ENCODE measurements around the gene SIGLEC10.

Gene SIGLEC10

DNA sequence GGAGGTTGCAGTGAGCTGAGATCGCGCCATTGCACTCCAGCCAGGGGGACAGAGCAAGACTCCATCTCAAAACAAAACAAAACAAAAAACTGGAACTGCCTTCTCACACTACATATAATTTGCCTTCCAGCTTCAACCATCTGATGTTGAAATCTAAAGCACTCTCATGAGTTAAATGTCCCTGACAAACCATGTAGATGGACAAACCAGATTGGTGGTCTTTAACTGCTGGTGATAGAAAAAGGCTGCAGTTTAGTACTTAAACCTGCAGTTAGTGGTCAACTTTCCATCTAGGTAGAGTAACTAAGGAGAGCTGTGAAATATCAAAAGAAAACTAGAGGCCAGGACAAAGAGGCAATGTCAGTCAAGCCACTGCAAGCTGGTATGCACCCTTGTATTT lies 21.3 kb downstream of the SIGLEC10 start:
- Histone ChIP-seq H3K27ac (ENCODE audit: low read depth in 2 of 2, low read length in 2 of 2) (no peak overlapping the region), H3K4me3 (ENCODE audit: low read length in 2 of 2) (no peak overlapping the region), H3K36me3 (ENCODE audit: control insufficient read depth in 2 of 2, insufficient read depth in 2 of 2, low read length in 2 of 2) (no peaks in the 10 kb centered on the region), H3K9ac (ENCODE audit: low read depth in 1 of 2, low read length in 2 of 2) (no peak overlapping the region), H3K4me1 (ENCODE audit: control insufficient read depth in 2 of 2, insufficient read depth in 2 of 2, low read length in 2 of 2) (peaks cover 6 to 7% of the 10 kb centered on the region in 2 donors), H3K27me3 (ENCODE audit: control insufficient read depth in 2 of 2, insufficient read depth in 2 of 2, low read length in 2 of 2) (no peaks in the 10 kb centered on the region), H3K9me3 (ENCODE audit: control insufficient read depth in 2 of 2, low read length in 2 of 2) (no peaks in the 10 kb centered on the region)

GRCh38 chr19:51394050-51394836 lies 23.2 kb downstream of the SIGLEC10 start:
- Histone ChIP-seq H3K4me3 (ENCODE audit: low read length in 2 of 2) (peak overlapping the region; percentile 63 to 81), H3K27ac (ENCODE audit: low read depth in 2 of 2, low read length in 2 of 2) (peak overlapping the region; percentile 59 to 76), H3K36me3 (ENCODE audit: control insufficient read depth in 2 of 2, insufficient read depth in 2 of 2, low read length in 2 of 2) (no peaks in the 10 kb centered on the region), H3K9ac (ENCODE audit: low read depth in 1 of 2, low read length in 2 of 2) (peak overlapping the region; percentile 54 to 67), H3K27me3 (ENCODE audit: control insufficient read depth in 2 of 2, insufficient read depth in 2 of 2, low read length in 2 of 2) (no peaks in the 10 kb centered on the region), H3K4me1 (ENCODE audit: control insufficient read depth in 2 of 2, insufficient read depth in 2 of 2, low read length in 2 of 2) (peaks cover 6 to 7% of the 10 kb centered on the region in 2 donors), H3K9me3 (ENCODE audit: control insufficient read depth in 2 of 2, low read length in 2 of 2) (no peaks in the 10 kb centered on the region)

DNA sequence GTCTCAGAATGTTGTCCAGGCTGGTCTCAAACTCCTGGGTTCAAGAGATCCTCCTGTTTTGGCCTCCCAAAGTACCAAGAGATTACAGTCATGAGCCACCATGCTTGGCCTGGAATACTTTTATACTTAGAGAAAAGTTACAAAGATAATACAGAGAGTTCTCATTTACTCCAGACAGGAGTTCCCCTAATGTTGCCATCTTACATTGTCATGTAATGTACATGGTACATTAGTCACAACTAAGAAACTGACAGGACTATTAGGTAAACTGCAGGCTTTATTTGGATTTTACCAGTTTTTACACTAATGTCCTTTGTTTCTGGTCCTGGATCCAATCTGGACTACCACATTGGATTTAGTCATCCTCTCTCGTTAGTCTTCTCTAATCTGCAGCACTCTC lies 24.7 kb downstream of the SIGLEC10 start:
- Histone ChIP-seq H3K9ac (ENCODE audit: low read depth in 1 of 2, low read length in 2 of 2) (no peak overlapping the region), H3K27ac (ENCODE audit: low read depth in 2 of 2, low read length in 2 of 2) (no peak overlapping the region), H3K27me3 (ENCODE audit: control insufficient read depth in 2 of 2, insufficient read depth in 2 of 2, low read length in 2 of 2) (no peaks in the 10 kb centered on the region), H3K4me1 (ENCODE audit: control insufficient read depth in 2 of 2, insufficient read depth in 2 of 2, low read length in 2 of 2) (peaks cover 6 to 7% of the 10 kb centered on the region in 2 donors), H3K36me3 (ENCODE audit: control insufficient read depth in 2 of 2, insufficient read depth in 2 of 2, low read length in 2 of 2) (no peaks in the 10 kb centered on the region), H3K4me3 (ENCODE audit: low read length in 2 of 2) (no peak overlapping the region), H3K9me3 (ENCODE audit: control insufficient read depth in 2 of 2, low read length in 2 of 2) (no peaks in the 10 kb centered on the region)

GRCh38 chr19:51391073-51391611 lies 26.3 kb downstream of the SIGLEC10 start:
- Histone ChIP-seq H3K9me3 (ENCODE audit: control insufficient read depth in 2 of 2, low read length in 2 of 2) (no peaks in the 10 kb centered on the region), H3K27me3 (ENCODE audit: control insufficient read depth in 2 of 2, insufficient read depth in 2 of 2, low read length in 2 of 2) (no peaks in the 10 kb centered on the region), H3K9ac (ENCODE audit: low read depth in 1 of 2, low read length in 2 of 2) (no peak overlapping the region), H3K4me1 (ENCODE audit: control insufficient read depth in 2 of 2, insufficient read depth in 2 of 2, low read length in 2 of 2) (peaks cover 6 to 7% of the 10 kb centered on the region in 2 donors), H3K4me3 (ENCODE audit: low read length in 2 of 2) (no peak overlapping the region), H3K27ac (ENCODE audit: low read depth in 2 of 2, low read length in 2 of 2) (no peak overlapping the region), H3K36me3 (ENCODE audit: control insufficient read depth in 2 of 2, insufficient read depth in 2 of 2, low read length in 2 of 2) (no peaks in the 10 kb centered on the region)

DNA sequence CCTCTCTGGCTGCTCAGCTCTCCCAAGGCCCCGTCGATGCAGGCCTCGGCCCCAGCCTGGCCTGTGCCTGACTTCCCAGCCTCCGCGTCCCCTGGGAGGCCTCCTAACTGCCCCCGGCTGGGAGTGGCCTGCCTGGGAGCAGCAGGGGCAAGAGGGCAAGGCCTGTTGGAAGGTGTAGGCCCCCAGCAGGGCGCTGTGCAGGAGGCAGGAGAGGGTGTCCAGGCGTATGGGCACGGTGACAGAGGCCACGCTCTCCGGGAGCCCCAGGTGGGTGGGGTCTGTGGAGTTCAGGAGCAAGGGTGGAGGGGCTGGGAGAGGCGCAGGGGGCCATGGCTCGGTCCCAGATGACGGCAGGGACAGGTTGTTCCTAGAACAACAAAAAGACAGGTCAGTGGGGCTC lies 28.3 kb downstream of the SIGLEC10 start:
- H3K27ac ChIP-seq (ENCODE audit: low read depth in 2 of 2, low read length in 2 of 2): no peak overlapping the region
- no peak overlapping the region for H3K9ac ChIP-seq (ENCODE audit: low read depth in 1 of 2, low read length in 2 of 2)
- H3K36me3 ChIP-seq (ENCODE audit: control insufficient read depth in 2 of 2, insufficient read depth in 2 of 2, low read length in 2 of 2): no peaks in the 10 kb centered on the region
- H3K27me3 ChIP-seq (ENCODE audit: control insufficient read depth in 2 of 2, insufficient read depth in 2 of 2, low read length in 2 of 2): peaks cover 0 to 2% of the 10 kb centered on the region in 2 donors
- no peaks in the 10 kb centered on the region for H3K9me3 ChIP-seq (ENCODE audit: control insufficient read depth in 2 of 2, low read length in 2 of 2)
- H3K4me1 ChIP-seq (ENCODE audit: control insufficient read depth in 2 of 2, insufficient read depth in 2 of 2, low read length in 2 of 2): peaks cover 0 to 3% of the 10 kb centered on the region in 2 donors
- no peak overlapping the region for H3K4me3 ChIP-seq (ENCODE audit: low read length in 2 of 2)

GRCh38 chr19:51387924-51388389 lies 29.5 kb downstream of the SIGLEC10 start, which contains the start of gene LIM2:
LIM2 (minus strand) TSS chr19:51387974; CDS start chr19:51387443, 531 bp downstream.
- Histone ChIP-seq H3K4me1 (ENCODE audit: control insufficient read depth in 2 of 2, insufficient read depth in 2 of 2, low read length in 2 of 2) (no peaks in the 10 kb centered on the region), H3K4me3 (ENCODE audit: low read length in 2 of 2) (no peak within 1 kb of the TSS), H3K27ac (ENCODE audit: low read depth in 2 of 2, low read length in 2 of 2) (no peak within 1 kb of the TSS), H3K36me3 (ENCODE audit: control insufficient read depth in 2 of 2, insufficient read depth in 2 of 2, low read length in 2 of 2) (no peaks in the 10 kb centered on the region), H3K9ac (ENCODE audit: low read depth in 1 of 2, low read length in 2 of 2) (no peak within 1 kb of the TSS), H3K27me3 (ENCODE audit: control insufficient read depth in 2 of 2, insufficient read depth in 2 of 2, low read length in 2 of 2) (peaks cover 0 to 2% of the 10 kb centered on the region in 2 donors), H3K9me3 (ENCODE audit: control insufficient read depth in 2 of 2, low read length in 2 of 2) (no peaks in the 10 kb centered on the region)

GRCh38 chr19:51386882-51387520 lies 30.4 kb downstream of the SIGLEC10 start:
- Histone ChIP-seq H3K27ac (ENCODE audit: low read depth in 2 of 2, low read length in 2 of 2) (no peak overlapping the region), H3K9me3 (ENCODE audit: control insufficient read depth in 2 of 2, low read length in 2 of 2) (no peaks in the 10 kb centered on the region), H3K4me3 (ENCODE audit: low read length in 2 of 2) (no peak overlapping the region), H3K9ac (ENCODE audit: low read depth in 1 of 2, low read length in 2 of 2) (no peak overlapping the region), H3K36me3 (ENCODE audit: control insufficient read depth in 2 of 2, insufficient read depth in 2 of 2, low read length in 2 of 2) (no peaks in the 10 kb centered on the region), H3K4me1 (ENCODE audit: control insufficient read depth in 2 of 2, insufficient read depth in 2 of 2, low read length in 2 of 2) (no peaks in the 10 kb centered on the region), H3K27me3 (ENCODE audit: control insufficient read depth in 2 of 2, insufficient read depth in 2 of 2, low read length in 2 of 2) (peaks cover 0 to 2% of the 10 kb centered on the region in 2 donors)

DNA sequence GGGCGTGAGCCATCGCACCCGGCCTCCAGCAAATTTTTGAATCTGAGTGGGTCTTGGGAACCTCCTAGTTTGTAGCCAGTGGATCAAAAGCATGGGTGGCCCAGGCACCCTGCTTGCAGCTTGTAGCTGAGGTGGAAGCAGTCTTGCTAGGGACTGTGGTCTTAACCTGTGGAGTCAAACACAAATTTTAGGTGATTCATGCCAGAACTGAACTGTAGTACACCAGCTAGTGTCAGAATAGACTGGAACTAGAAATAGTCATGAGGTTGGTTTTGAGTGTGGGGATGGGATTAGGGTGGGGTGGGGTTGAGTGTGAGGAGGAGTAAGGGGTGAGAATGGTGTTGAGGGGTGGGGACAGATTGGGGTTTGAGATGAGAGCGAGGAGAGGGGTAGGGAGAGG lies 35.4 kb downstream of the SIGLEC10 start:
- H3K4me1 ChIP-seq (ENCODE audit: control insufficient read depth in 2 of 2, insufficient read depth in 2 of 2, low read length in 2 of 2): no peaks in the 10 kb centered on the region
- no peak overlapping the region for H3K9ac ChIP-seq (ENCODE audit: low read depth in 1 of 2, low read length in 2 of 2)
- H3K4me3 ChIP-seq (ENCODE audit: low read length in 2 of 2): no peak overlapping the region
- peaks cover 0 to 3% of the 10 kb centered on the region in 2 donors for H3K9me3 ChIP-seq (ENCODE audit: control insufficient read depth in 2 of 2, low read length in 2 of 2)
- no peak overlapping the region for H3K27ac ChIP-seq (ENCODE audit: low read depth in 2 of 2, low read length in 2 of 2)
- peaks cover 0 to 2% of the 10 kb centered on the region in 2 donors for H3K27me3 ChIP-seq (ENCODE audit: control insufficient read depth in 2 of 2, insufficient read depth in 2 of 2, low read length in 2 of 2)
- H3K36me3 ChIP-seq (ENCODE audit: control insufficient read depth in 2 of 2, insufficient read depth in 2 of 2, low read length in 2 of 2): no peaks in the 10 kb centered on the region

DNA sequence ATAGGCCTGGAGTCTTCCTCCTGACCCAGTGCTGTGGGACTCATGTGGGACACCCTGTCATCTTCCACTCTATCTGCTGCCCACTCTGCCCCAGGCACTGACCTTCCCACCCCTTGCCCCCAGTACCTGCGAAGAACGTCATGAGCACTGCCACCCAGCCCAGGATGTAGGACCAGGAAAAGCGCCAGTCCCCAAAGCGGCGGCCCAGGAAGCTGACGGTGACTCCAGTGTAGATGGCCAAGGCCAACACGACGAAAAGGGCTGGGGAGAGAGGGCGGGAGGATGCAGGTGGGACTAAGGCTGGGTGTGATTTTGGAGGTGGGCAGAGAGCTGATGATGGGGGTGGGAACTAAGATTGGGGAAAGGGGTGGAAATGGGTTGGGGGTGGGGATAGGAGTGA lies 37.1 kb downstream of the SIGLEC10 start:
- Histone ChIP-seq H3K9me3 (ENCODE audit: control insufficient read depth in 2 of 2, low read length in 2 of 2) (peaks cover 0 to 3% of the 10 kb centered on the region in 2 donors), H3K36me3 (ENCODE audit: control insufficient read depth in 2 of 2, insufficient read depth in 2 of 2, low read length in 2 of 2) (no peaks in the 10 kb centered on the region), H3K9ac (ENCODE audit: low read depth in 1 of 2, low read length in 2 of 2) (no peak overlapping the region), H3K4me1 (ENCODE audit: control insufficient read depth in 2 of 2, insufficient read depth in 2 of 2, low read length in 2 of 2) (no peaks in the 10 kb centered on the region), H3K4me3 (ENCODE audit: low read length in 2 of 2) (no peak overlapping the region), H3K27ac (ENCODE audit: low read depth in 2 of 2, low read length in 2 of 2) (no peak overlapping the region), H3K27me3 (ENCODE audit: control insufficient read depth in 2 of 2, insufficient read depth in 2 of 2, low read length in 2 of 2) (no peaks in the 10 kb centered on the region)

DNA sequence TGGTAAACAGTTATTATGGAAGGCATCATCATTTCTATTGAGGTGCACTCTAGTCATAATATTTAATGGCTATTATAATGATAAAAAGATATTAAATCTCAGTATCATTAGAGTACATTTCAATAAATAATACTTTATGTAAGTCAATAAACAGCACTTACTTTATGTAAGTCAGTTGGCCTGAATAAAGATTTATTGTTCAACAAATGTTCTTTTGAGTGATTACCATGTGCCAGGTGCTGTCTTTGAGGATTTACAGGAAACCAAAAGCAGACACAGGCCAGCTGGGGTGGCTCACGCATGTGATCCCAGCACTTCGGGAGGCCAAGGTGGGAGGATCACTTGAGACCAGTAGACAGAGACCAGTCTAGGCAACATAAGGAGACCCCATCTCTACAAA lies 40.0 kb downstream of the SIGLEC10 start:
- Histone ChIP-seq H3K27me3 (ENCODE audit: control insufficient read depth in 2 of 2, insufficient read depth in 2 of 2, low read length in 2 of 2) (no peaks in the 10 kb centered on the region), H3K4me3 (ENCODE audit: low read length in 2 of 2) (no peak overlapping the region), H3K4me1 (ENCODE audit: control insufficient read depth in 2 of 2, insufficient read depth in 2 of 2, low read length in 2 of 2) (no peaks in the 10 kb centered on the region), H3K36me3 (ENCODE audit: control insufficient read depth in 2 of 2, insufficient read depth in 2 of 2, low read length in 2 of 2) (no peaks in the 10 kb centered on the region), H3K9ac (ENCODE audit: low read depth in 1 of 2, low read length in 2 of 2) (no peak overlapping the region), H3K9me3 (ENCODE audit: control insufficient read depth in 2 of 2, low read length in 2 of 2) (peaks cover 0 to 3% of the 10 kb centered on the region in 2 donors), H3K27ac (ENCODE audit: low read depth in 2 of 2, low read length in 2 of 2) (no peak overlapping the region)
